Activated CD4-positive, alpha-beta memory T cell treated with anti-CD3 and anti-CD28 coated beads for 36 hours (primary cell): Measurements from ENCODE around the gene IPP. TPM values are rescaled to one million over a fixed set of nuclear protein-coding genes. Genes with fewer than 3 reads are reported as not detected.
"Not testable (repeated sequence)": the region's sequence is repeated elsewhere in the genome, so short reads cannot be mapped to it uniquely, and the experiment has no call there.

Experiments
- CTCF ChIA-PET: fragments of 350-600 bp; sonication (Branson Sonifier 250); formaldehyde crosslinking; loops from one replicate; lab custom pipeline; 2021; ENCODE audit warnings: antibody characterized with exemption, inconsistent platforms; lab: Charles Lee
- POLR2A ChIA-PET: fragments of 350-600 bp; sonication (Branson Sonifier 250); formaldehyde crosslinking; loops from one replicate; lab custom pipeline; 2021; ENCODE audit warnings: antibody characterized with exemption; lab: Charles Lee
- DNase-seq: peaks from one replicate; pipeline ENCODE4 v3.0.0-alpha.2; 2020
- H3K27ac Mint-ChIP-seq: one replicate; pipeline ENCODE4 v1.8.0; 2021; ENCODE audit warnings: mixed read lengths
- H3K27me3 Mint-ChIP-seq: one replicate; pipeline ENCODE4 v1.8.0; 2021; ENCODE audit warnings: mixed read lengths
- H3K36me3 Mint-ChIP-seq: one replicate; pipeline ENCODE4 v1.8.0; 2021; ENCODE audit warnings: mixed read lengths
- H3K4me1 Mint-ChIP-seq: one replicate; pipeline ENCODE4 v1.8.0; 2021; ENCODE audit warnings: low read depth, mixed read lengths
- H3K4me3 Mint-ChIP-seq: one replicate; pipeline ENCODE4 v1.8.0; 2021; ENCODE audit warnings: mild to moderate bottlenecking, mixed read lengths
- H3K9me3 Mint-ChIP-seq: one replicate; pipeline ENCODE4 v1.8.0; 2021; ENCODE audit warnings: mixed read lengths
- intact Hi-C: fragments of 100-400 bp; cut with micrococcal nuclease; formaldehyde crosslinking; loops from one replicate; pipeline ENCODE4 v1.15.1; 2023
- total RNA-seq, 2 experiments: library from RNA; stranded (reverse); gene quantifications; one replicate each; pipeline ENCODE4 v1.2.3, GENCODE V29; 2021

Gene IPP
- total RNA-seq, 2 experiments from 2014 or later, result 21.4 to 22.9 TPM

- H3K27me3 Mint-ChIP-seq, result no peaks in the 10 kb centered on the region
- H3K27ac Mint-ChIP-seq, result no peak overlapping the region
- peaks cover 76% of the 10 kb centered on the region for H3K4me1 Mint-ChIP-seq
- no peaks in the 10 kb centered on the region for H3K36me3 Mint-ChIP-seq
- no peaks in the 10 kb centered on the region for H3K9me3 Mint-ChIP-seq
- ChIA-PET POLR2A (interaction anchor here (1.0 to 1.2 kb wide), 2 partner anchors 9 to 10 kb away, joined by 3 to 5 read pairs; partner anchors contain the start of genes GPBP1L1 and TMEM69), CTCF (interaction anchor here (1.4 kb wide), 1 partner anchor 23 kb away, joined by 4 read pairs; no protein-coding TSS in a partner anchor)
- H3K4me3 Mint-ChIP-seq, result no peak overlapping the region
- no peak for DNase-seq
- intact Hi-C loops, result no loop called here
Measured at GRCh38 chr1:45677751-45678245, 72.7 kb downstream of the IPP start.

DNA sequence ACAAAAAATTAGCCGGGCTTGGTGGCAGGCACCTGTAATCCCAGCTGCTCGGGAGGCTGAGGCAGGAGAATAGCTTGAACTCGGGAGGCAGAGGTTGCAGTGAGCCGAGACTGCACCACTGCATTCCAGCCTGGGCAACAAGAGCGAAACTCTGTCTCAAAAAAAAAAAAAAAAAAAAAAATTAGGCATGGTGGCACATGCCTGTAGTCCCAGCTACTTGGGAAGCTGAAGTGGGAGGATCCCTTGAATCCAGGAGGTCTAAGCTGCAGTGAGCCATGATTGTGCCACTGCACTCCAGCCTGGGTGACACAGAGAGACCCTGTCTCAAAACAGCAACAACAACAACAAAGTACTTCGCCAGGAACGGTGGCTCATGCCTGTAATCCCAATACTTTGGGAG lies 73.9 kb downstream of the IPP start:
- H3K36me3 Mint-ChIP-seq, intact Hi-C loops, H3K27me3 Mint-ChIP-seq, DNase-seq, H3K27ac Mint-ChIP-seq, H3K4me3 Mint-ChIP-seq, H3K9me3 Mint-ChIP-seq: not testable (repeated sequence)
- ChIA-PET CTCF (interaction anchor here (0.7 to 1.1 kb wide), 2 partner anchors 10 to 360 kb away, joined by 3 read pairs; partner anchors contain the start of gene GPBP1L1), POLR2A (interaction anchor here (1.0 kb wide), 1 partner anchor 10 kb away, joined by 5 read pairs; the partner anchor contains the start of gene GPBP1L1)
- H3K4me1 Mint-ChIP-seq, result peaks cover 74% of the 10 kb centered on the region

GRCh38 chr1:45674478-45674877 lies 76.0 kb downstream of the IPP start:
- H3K27me3 Mint-ChIP-seq, result no peaks in the 10 kb centered on the region
- intact Hi-C loops, result no loop called here
- H3K4me1 Mint-ChIP-seq, result peaks cover 67% of the 10 kb centered on the region
- POLR2A ChIA-PET, result interaction anchor here (0.5 kb wide), 1 partner anchor 121 kb away, joined by 4 read pairs; no protein-coding TSS in a partner anchor
- DNase-seq, result no peak
- H3K4me3 Mint-ChIP-seq, result no peak overlapping the region
- CTCF ChIA-PET, result interaction anchor here (0.7 kb wide), 1 partner anchor 11 kb away, joined by 5 read pairs; the partner anchor contains the start of gene GPBP1L1
- H3K36me3 Mint-ChIP-seq, result no peaks in the 10 kb centered on the region
- no peaks in the 10 kb centered on the region for H3K9me3 Mint-ChIP-seq
- no peak overlapping the region for H3K27ac Mint-ChIP-seq

DNA sequence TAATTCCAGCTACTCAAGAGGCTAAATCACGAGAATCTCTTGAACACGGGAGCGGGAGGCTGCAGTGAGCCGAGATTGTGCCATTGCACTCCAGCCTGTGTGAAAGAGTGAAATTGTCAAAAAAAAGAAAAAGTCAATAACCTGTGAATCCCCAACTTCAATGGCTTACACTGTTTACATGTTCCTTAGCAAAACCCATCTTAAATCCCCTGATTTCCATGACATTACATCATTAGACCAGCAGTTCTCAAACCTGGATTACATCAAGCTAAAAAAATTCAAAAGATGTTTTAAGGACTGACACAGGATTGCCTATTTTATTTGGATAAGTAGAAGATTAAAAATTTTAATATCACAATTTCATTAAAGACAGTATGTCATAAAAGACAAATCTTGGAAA lies 76.5 kb downstream of the IPP start:
- POLR2A ChIA-PET, result no interaction called here
- Mint-ChIP-seq H3K27ac (no peak overlapping the region), H3K36me3 (no peaks in the 10 kb centered on the region), H3K27me3 (no peaks in the 10 kb centered on the region), H3K4me1 (peaks cover 67% of the 10 kb centered on the region), H3K4me3 (no peak overlapping the region), H3K9me3 (no peaks in the 10 kb centered on the region)
- intact Hi-C loops, result no loop called here
- CTCF ChIA-PET, result interaction anchor here (0.7 to 1.1 kb wide), 2 partner anchors 10 to 12 kb away, joined by 3 to 5 read pairs; partner anchors contain the start of gene GPBP1L1
- no peak for DNase-seq

GRCh38 chr1:45669859-45670655 lies 80.4 kb downstream of the IPP start:
- intact Hi-C loops, result no loop called here
- DNase-seq, result no peak
- ChIA-PET POLR2A (no interaction called here), CTCF (no interaction called here)
- no peaks in the 10 kb centered on the region for H3K9me3 Mint-ChIP-seq
- peaks cover 4% of the 10 kb centered on the region for H3K36me3 Mint-ChIP-seq
- H3K27ac Mint-ChIP-seq, result no peak overlapping the region
- H3K4me3 Mint-ChIP-seq, result no peak overlapping the region
- peaks cover 61% of the 10 kb centered on the region for H3K4me1 Mint-ChIP-seq
- H3K27me3 Mint-ChIP-seq, result no peaks in the 10 kb centered on the region

- Mint-ChIP-seq H3K4me3 (no peak overlapping the region), H3K36me3 (peaks cover 5% of the 10 kb centered on the region), H3K4me1 (peaks cover 57% of the 10 kb centered on the region), H3K27me3 (no peaks in the 10 kb centered on the region), H3K27ac (no peak overlapping the region), H3K9me3 (no peaks in the 10 kb centered on the region)
- no peak for DNase-seq
- POLR2A ChIA-PET, result no interaction called here
- CTCF ChIA-PET, result no interaction called here
- intact Hi-C loops, result no loop called here
Measured at GRCh38 chr1:45669379-45669778, 81.1 kb downstream of the IPP start.

DNA sequence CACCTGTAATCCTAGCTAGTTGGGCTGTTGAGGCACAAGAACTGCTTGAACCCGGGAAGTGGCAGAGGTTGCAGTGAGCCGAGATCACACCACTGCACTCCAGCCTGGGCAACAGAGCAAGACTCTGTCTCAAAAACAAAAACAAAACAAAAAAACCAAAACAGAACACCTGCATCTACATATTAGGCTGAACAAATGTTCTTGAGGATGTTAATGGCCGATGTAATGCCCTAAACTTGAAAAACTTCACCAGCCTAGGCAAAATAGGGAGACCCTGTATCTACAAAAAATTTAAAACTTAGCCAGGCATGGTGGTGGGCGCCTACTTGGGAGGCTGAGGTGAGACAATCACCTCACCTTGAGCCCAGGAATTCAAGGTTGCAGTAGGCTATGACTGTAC lies 81.9 kb downstream of the IPP start:
- DNase-seq, result no peak
- ChIA-PET POLR2A (no interaction called here), CTCF (no interaction called here)
- H3K27me3 Mint-ChIP-seq, result no peaks in the 10 kb centered on the region
- peaks cover 5% of the 10 kb centered on the region for H3K36me3 Mint-ChIP-seq
- intact Hi-C loops, result no loop called here
- H3K4me1 Mint-ChIP-seq, result peaks cover 52% of the 10 kb centered on the region
- no peak overlapping the region for H3K4me3 Mint-ChIP-seq
- H3K9me3 Mint-ChIP-seq, result no peaks in the 10 kb centered on the region
- no peak overlapping the region for H3K27ac Mint-ChIP-seq

DNA sequence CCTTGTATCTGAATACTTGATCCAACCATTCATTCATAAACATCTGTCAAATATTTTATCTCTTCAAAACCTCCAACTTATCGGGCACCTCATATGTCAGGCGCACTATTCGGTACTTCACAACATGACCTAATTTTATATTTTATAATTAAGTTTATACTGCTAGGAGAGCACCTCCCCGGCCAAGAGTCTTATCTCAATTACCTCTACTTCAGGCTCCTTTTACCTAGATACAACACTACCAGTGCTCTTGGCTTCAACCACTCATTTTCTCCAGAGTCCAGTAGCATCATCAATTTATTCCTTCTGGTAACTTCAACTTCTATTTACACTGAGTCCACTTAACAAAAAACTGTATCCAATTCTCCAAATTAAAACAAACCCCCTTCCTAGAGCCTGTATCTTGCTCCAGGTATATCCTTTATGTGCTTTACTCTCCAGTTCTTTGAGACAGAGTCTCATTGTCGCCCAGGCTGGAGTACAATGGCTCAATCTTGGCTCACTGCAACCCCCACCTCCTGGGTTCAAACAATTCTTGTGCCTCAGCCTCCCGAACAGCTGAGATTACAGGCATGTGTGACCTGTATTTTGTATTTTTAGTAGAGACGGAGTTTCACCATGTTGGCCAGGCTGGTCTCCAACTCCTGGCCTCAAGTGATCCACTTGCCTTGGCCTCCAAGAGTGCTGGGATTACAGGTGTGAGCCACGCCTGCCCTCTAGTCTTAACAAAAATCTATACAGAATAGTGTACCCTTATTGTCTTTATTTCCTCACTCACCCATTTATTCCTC lies 82.9 kb downstream of the IPP start:
- H3K9me3 Mint-ChIP-seq, result no peaks in the 10 kb centered on the region
- H3K27ac Mint-ChIP-seq, result no peak overlapping the region
- no peak overlapping the region for H3K4me3 Mint-ChIP-seq
- POLR2A ChIA-PET, result no interaction called here
- H3K27me3 Mint-ChIP-seq, result no peaks in the 10 kb centered on the region
- CTCF ChIA-PET, result no interaction called here
- DNase-seq, result no peak
- peaks cover 51% of the 10 kb centered on the region for H3K4me1 Mint-ChIP-seq
- peaks cover 7% of the 10 kb centered on the region for H3K36me3 Mint-ChIP-seq
- intact Hi-C loops, result no loop called here

- H3K4me3 Mint-ChIP-seq, result no peak overlapping the region
- peaks cover 7% of the 10 kb centered on the region for H3K36me3 Mint-ChIP-seq
- peaks cover 50% of the 10 kb centered on the region for H3K4me1 Mint-ChIP-seq
- H3K27me3 Mint-ChIP-seq, result no peaks in the 10 kb centered on the region
- no peak overlapping the region for H3K27ac Mint-ChIP-seq
- ChIA-PET POLR2A (no interaction called here), CTCF (no interaction called here)
- no peaks in the 10 kb centered on the region for H3K9me3 Mint-ChIP-seq
- no peak for DNase-seq
- intact Hi-C loops, result no loop called here
Measured at GRCh38 chr1:45666836-45667235, 83.6 kb downstream of the IPP start.

DNA sequence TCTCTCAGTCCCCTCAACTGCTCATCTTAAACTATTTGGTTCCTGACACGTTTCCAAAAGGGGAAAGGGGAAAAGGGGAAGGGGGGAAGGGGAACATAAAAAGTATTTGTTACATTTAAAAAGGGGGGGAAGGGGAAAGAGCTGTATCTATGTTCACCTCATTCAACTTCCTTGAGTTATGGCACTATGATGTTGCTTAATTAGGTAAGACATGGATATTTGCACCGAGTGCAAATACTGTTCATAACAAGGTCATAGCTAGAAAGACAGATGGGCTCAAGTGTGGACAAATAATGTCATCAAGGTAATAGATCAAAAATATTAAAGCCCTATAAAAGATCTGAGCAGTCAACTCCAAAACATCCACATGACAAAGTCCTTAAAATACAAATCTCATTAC lies 90.1 kb downstream of the IPP start:
- Mint-ChIP-seq H3K27me3 (no peaks in the 10 kb centered on the region), H3K27ac (no peak overlapping the region), H3K36me3 (peaks cover 35% of the 10 kb centered on the region), H3K9me3 (no peaks in the 10 kb centered on the region), H3K4me3 (no peak overlapping the region), H3K4me1 (peaks cover 26% of the 10 kb centered on the region)
- ChIA-PET POLR2A (no interaction called here), CTCF (no interaction called here)
- intact Hi-C loops, result no loop called here
- no peak for DNase-seq

DNA sequence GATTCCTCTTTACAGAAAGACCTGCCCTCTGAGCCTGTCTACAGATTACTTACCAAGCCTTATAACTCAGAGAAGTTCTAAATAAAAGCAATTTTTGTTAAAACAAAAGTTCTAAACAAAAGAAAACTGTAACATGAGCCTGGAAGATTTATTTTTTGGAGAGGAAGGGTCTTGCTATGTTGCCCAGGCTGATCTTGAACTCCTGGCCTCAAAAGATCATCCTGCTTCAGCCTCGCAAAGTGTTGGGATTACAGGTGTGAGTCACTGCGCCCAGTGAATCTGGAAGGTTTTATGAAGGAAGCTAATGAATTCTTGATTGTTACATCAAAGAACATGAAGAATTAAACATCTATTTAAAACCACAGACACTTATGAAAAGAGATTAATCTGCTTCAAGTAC lies 91.2 kb downstream of the IPP start:
- POLR2A ChIA-PET, result no interaction called here
- no peak overlapping the region for H3K27ac Mint-ChIP-seq
- no peaks in the 10 kb centered on the region for H3K27me3 Mint-ChIP-seq
- H3K36me3 Mint-ChIP-seq, result peaks cover 44% of the 10 kb centered on the region
- intact Hi-C loops, result no loop called here
- no peaks in the 10 kb centered on the region for H3K9me3 Mint-ChIP-seq
- no peak overlapping the region for H3K4me3 Mint-ChIP-seq
- DNase-seq, result no peak
- CTCF ChIA-PET, result interaction anchor here (1.0 kb wide), 1 partner anchor 514 kb away, joined by 3 read pairs; no protein-coding TSS in a partner anchor
- peaks cover 34% of the 10 kb centered on the region for H3K4me1 Mint-ChIP-seq

DNA sequence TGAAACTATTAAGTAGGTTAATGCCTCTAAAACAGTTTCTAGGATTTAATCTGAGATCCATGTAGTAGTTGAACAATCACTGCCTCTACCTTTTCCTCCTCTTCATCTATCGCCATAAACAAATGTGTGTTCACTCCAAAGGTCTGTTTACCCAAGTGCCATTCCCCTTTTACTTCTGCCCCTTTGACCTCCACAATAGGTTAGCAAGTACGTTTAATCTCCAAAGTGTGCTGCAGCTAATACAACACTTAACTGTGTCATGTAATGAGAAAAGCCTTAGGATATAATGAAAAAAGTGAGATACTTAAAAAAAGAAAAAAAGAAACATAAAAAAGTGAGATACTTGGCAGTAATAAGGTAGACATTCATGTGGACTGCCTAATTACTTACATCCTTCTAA lies 92.3 kb downstream of the IPP start:
- no peak overlapping the region for H3K27ac Mint-ChIP-seq
- peaks cover 30% of the 10 kb centered on the region for H3K4me1 Mint-ChIP-seq
- intact Hi-C loops, result no loop called here
- no peak for DNase-seq
- peaks cover 42% of the 10 kb centered on the region for H3K36me3 Mint-ChIP-seq
- H3K9me3 Mint-ChIP-seq, result no peaks in the 10 kb centered on the region
- no peak overlapping the region for H3K4me3 Mint-ChIP-seq
- ChIA-PET POLR2A (no interaction called here), CTCF (interaction anchor here (0.9 kb wide), 1 partner anchor 566 kb away, joined by 3 read pairs; no protein-coding TSS in a partner anchor)
- no peaks in the 10 kb centered on the region for H3K27me3 Mint-ChIP-seq
